ENCODE data around the gene UBE2QL1.

The UBE2QL1 gene

DNA sequence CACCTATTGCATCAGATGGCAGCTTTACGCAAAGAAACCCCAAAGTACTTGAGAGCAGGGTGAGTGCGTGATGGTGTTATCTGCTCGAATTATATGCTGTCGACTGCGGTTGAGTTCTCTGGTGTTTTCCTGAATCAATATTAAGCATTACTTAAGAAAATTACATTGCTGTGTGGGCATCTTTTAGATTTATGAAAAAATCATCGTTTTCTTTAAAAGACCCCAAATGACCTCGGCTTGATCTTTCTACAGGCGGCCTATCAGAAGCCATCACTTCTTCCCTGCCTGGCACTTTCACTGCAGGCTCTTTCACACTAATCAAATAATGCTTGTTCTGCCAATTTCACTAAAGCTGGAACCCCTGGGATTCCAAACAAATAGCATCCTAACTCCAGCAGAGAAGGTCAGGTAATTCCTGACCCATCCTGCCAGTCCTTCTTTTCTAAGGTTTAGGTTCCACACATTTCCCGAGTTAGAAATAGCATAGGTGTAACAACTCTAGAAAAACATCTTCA lies 1.7 kb downstream of the UBE2QL1 start:
- FAIRE-seq, result no peak
- DNase-seq (ENCODE audit: insufficient read length, low spot score), result no peak
- TF ChIP-seq TAF1 (IDR thresholded peaks at IDR 0.05; ENCODE audit: low read depth, low read length), result no peak
- no peak for TF ChIP-seq POU2F2 (IDR thresholded peaks at IDR 0.05; ENCODE audit: low read depth, low read length)
- TF ChIP-seq POLR2A (IDR thresholded peaks at IDR 0.05; ENCODE audit: low read depth, low read length), result no peak
- TF ChIP-seq PAX5 (IDR thresholded peaks at IDR 0.05; ENCODE audit: insufficient read depth, low read length, severe bottlenecking), result no peak
- no peak for TF ChIP-seq POLR2AphosphoS5 (IDR thresholded peaks at IDR 0.05; ENCODE audit: low read depth, low read length)
- TF ChIP-seq SPI1 (IDR thresholded peaks at IDR 0.05; ENCODE audit: low read depth, low read length), result no peak

- no peak for TF ChIP-seq SPI1 (IDR thresholded peaks at IDR 0.05; ENCODE audit: low read depth, low read length)
- TF ChIP-seq POLR2AphosphoS5 (IDR thresholded peaks at IDR 0.05; ENCODE audit: low read depth, low read length), result no peak
- no peak for FAIRE-seq
Observed at GRCh38 chr5:6452622-6453504, 4.2 kb downstream of the UBE2QL1 start.

GRCh38 chr5:6453937-6454560 lies 5.4 kb downstream of the UBE2QL1 start:
- FAIRE-seq (no peak), DNase-seq (ENCODE audit: insufficient read length, low spot score) (no peak)
- TF ChIP-seq SPI1 (IDR thresholded peaks at IDR 0.05; ENCODE audit: low read depth, low read length) (no peak), POU2F2 (IDR thresholded peaks at IDR 0.05; ENCODE audit: low read depth, low read length) (no peak), POLR2AphosphoS5 (IDR thresholded peaks at IDR 0.05; ENCODE audit: low read depth, low read length) (no peak), TAF1 (IDR thresholded peaks at IDR 0.05; ENCODE audit: low read depth, low read length) (no peak), PAX5 (IDR thresholded peaks at IDR 0.05; ENCODE audit: insufficient read depth, low read length, severe bottlenecking) (no peak), POLR2A (IDR thresholded peaks at IDR 0.05; ENCODE audit: low read depth, low read length) (no peak)

More at GRCh38 chr5:6452622-6453504, 4.2 kb downstream of the UBE2QL1 start:
- no peak for DNase-seq (ENCODE audit: insufficient read length, low spot score)

GRCh38 chr5:6454628-6455053 lies 6.0 kb downstream of the UBE2QL1 start:
- FAIRE-seq, result no peak
- DNase-seq (ENCODE audit: insufficient read length, low spot score), result no peak
- no peak for TF ChIP-seq POU2F2 (IDR thresholded peaks at IDR 0.05; ENCODE audit: low read depth, low read length)
- TF ChIP-seq POLR2AphosphoS5 (IDR thresholded peaks at IDR 0.05; ENCODE audit: low read depth, low read length), result no peak
- TF ChIP-seq TAF1 (IDR thresholded peaks at IDR 0.05; ENCODE audit: low read depth, low read length), result no peak
- TF ChIP-seq PAX5 (IDR thresholded peaks at IDR 0.05; ENCODE audit: insufficient read depth, low read length, severe bottlenecking), result no peak
- TF ChIP-seq POLR2A (IDR thresholded peaks at IDR 0.05; ENCODE audit: low read depth, low read length), result no peak
- TF ChIP-seq SPI1 (IDR thresholded peaks at IDR 0.05; ENCODE audit: low read depth, low read length), result no peak

DNA sequence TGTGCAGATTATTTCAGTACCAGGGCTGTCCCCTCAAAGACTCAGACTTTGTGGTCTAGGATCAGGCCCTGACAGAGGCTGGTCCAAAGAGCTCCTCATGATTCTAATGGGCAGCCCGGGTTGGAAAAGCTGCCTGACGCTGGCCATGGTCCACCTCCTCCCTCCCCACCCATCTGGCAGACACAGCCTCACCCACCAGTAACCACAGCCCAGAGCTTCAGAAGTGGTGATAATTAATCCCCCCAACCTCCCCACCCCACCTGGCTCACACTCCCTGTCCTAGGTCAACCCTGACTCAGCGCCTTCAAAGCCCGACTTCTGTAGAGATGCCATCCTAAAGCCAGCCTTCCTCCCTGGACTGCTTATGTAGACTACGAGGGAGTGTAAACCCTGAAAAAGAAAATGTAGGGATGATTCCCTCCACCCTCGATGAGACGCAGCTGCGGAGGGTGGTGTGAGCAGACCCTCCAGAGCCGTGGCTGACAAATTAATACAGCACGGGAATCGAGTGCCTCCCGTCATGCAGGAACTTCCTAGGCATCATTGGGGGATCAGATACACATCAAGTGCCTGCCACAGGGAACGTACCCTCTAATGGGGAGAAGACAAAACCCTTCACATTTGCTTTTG lies 7.0 kb downstream of the UBE2QL1 start:
- DNase-seq (ENCODE audit: insufficient read length, low spot score) (no peak), FAIRE-seq (no peak)
- no peak for TF ChIP-seq POLR2A (IDR thresholded peaks at IDR 0.05; ENCODE audit: low read depth, low read length)
- no peak for TF ChIP-seq POU2F2 (IDR thresholded peaks at IDR 0.05; ENCODE audit: low read depth, low read length)
- TF ChIP-seq PAX5 (IDR thresholded peaks at IDR 0.05; ENCODE audit: insufficient read depth, low read length, severe bottlenecking), result no peak
- TF ChIP-seq POLR2AphosphoS5 (IDR thresholded peaks at IDR 0.05; ENCODE audit: low read depth, low read length), result no peak
- TF ChIP-seq TAF1 (IDR thresholded peaks at IDR 0.05; ENCODE audit: low read depth, low read length), result no peak
- TF ChIP-seq SPI1 (IDR thresholded peaks at IDR 0.05; ENCODE audit: low read depth, low read length), result no peak

GRCh38 chr5:6456766-6457370 lies 8.2 kb downstream of the UBE2QL1 start:
- FAIRE-seq, result no peak
- TF ChIP-seq POLR2A (IDR thresholded peaks at IDR 0.05; ENCODE audit: low read depth, low read length) (no peak), TAF1 (IDR thresholded peaks at IDR 0.05; ENCODE audit: low read depth, low read length) (no peak), SPI1 (IDR thresholded peaks at IDR 0.05; ENCODE audit: low read depth, low read length) (no peak), PAX5 (IDR thresholded peaks at IDR 0.05; ENCODE audit: insufficient read depth, low read length, severe bottlenecking) (no peak), POU2F2 (IDR thresholded peaks at IDR 0.05; ENCODE audit: low read depth, low read length) (no peak), POLR2AphosphoS5 (IDR thresholded peaks at IDR 0.05; ENCODE audit: low read depth, low read length) (no peak)

DNA sequence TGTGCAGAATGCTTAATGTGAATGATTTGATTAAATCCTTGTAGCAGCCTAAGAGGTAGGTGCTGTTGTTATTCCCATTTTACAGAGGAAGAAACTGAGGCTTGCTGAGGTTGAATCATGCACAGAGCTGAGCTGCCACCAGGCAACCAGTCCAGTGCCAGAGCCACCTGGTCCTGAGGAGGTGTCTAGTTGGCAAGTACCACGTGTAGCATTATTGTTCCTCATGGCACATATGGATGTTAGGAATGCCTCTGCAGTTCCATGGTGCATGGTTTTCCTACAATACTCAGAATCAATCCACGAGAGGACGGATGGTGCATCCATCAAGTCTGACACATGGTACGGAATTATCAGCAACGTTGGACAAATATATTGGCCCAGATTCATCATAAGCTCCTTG lies 8.9 kb downstream of the UBE2QL1 start:
- FAIRE-seq (no peak), DNase-seq (ENCODE audit: insufficient read length, low spot score) (no peak)
- TF ChIP-seq TAF1 (IDR thresholded peaks at IDR 0.05; ENCODE audit: low read depth, low read length), result no peak
- TF ChIP-seq POLR2A (IDR thresholded peaks at IDR 0.05; ENCODE audit: low read depth, low read length), result no peak
- no peak for TF ChIP-seq SPI1 (IDR thresholded peaks at IDR 0.05; ENCODE audit: low read depth, low read length)
- no peak for TF ChIP-seq POLR2AphosphoS5 (IDR thresholded peaks at IDR 0.05; ENCODE audit: low read depth, low read length)
- TF ChIP-seq PAX5 (IDR thresholded peaks at IDR 0.05; ENCODE audit: insufficient read depth, low read length, severe bottlenecking), result no peak
- TF ChIP-seq POU2F2 (IDR thresholded peaks at IDR 0.05; ENCODE audit: low read depth, low read length), result no peak

More at GRCh38 chr5:6456766-6457370, 8.2 kb downstream of the UBE2QL1 start:
- no peak for DNase-seq (ENCODE audit: insufficient read length, low spot score)

- FAIRE-seq, result no peak
- no peak for DNase-seq (ENCODE audit: insufficient read length, low spot score)
- TF ChIP-seq POU2F2 (IDR thresholded peaks at IDR 0.05; ENCODE audit: low read depth, low read length), result no peak
- no peak for TF ChIP-seq POLR2AphosphoS5 (IDR thresholded peaks at IDR 0.05; ENCODE audit: low read depth, low read length)
- no peak for TF ChIP-seq PAX5 (IDR thresholded peaks at IDR 0.05; ENCODE audit: insufficient read depth, low read length, severe bottlenecking)
- TF ChIP-seq TAF1 (IDR thresholded peaks at IDR 0.05; ENCODE audit: low read depth, low read length), result no peak
- no peak for TF ChIP-seq POLR2A (IDR thresholded peaks at IDR 0.05; ENCODE audit: low read depth, low read length)
- TF ChIP-seq SPI1 (IDR thresholded peaks at IDR 0.05; ENCODE audit: low read depth, low read length), result no peak
Observed at GRCh38 chr5:6458833-6459232, 10.2 kb downstream of the UBE2QL1 start.

All from GM12891 (cell line).